ENCODE results near the gene FGFR1OP2. TPM values are rescaled to one million over a fixed set of nuclear protein-coding genes. Genes with fewer than 3 reads are reported as not detected.
A peak's percentile ranks its signal among the peaks of the same experiment; 100 is the strongest.

FGFR1OP2 gene
- total RNA-seq, 1 donor from 2014 or later = 103 TPM

DNA sequence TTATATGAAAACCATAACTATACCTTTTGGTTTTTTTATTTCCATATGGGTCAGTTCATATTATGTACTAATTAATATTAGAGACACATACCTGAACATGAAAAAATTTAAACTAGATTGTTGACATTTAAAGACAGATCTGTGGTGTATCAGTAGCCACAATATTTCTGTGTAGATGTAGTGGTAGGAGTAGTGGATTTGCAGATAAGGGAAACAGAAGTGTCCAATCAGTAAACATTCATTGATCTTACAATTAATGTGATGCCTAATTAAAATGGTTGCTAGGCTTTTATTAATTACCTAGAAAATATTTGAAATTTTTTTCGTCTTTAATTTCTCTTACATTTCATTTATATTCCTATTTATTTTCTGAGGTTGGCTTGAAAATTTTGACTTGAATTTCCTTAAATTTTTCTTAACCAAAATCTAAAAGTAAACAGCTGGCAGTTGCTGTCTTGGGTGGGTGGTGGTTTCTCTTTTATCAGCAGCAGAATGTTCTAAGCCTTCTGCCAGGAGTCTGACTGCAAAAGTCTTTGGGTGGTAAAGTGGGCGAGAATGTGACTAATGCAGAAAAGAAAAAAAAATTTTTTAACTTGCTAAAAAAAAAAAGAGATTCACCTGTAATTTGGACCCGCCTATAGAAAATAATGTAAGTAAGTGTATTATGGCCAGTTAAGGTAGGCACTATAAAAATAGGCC, 2.4 kb downstream of the FGFR1OP2 start:
- TF ChIP-seq, protein P1, sequence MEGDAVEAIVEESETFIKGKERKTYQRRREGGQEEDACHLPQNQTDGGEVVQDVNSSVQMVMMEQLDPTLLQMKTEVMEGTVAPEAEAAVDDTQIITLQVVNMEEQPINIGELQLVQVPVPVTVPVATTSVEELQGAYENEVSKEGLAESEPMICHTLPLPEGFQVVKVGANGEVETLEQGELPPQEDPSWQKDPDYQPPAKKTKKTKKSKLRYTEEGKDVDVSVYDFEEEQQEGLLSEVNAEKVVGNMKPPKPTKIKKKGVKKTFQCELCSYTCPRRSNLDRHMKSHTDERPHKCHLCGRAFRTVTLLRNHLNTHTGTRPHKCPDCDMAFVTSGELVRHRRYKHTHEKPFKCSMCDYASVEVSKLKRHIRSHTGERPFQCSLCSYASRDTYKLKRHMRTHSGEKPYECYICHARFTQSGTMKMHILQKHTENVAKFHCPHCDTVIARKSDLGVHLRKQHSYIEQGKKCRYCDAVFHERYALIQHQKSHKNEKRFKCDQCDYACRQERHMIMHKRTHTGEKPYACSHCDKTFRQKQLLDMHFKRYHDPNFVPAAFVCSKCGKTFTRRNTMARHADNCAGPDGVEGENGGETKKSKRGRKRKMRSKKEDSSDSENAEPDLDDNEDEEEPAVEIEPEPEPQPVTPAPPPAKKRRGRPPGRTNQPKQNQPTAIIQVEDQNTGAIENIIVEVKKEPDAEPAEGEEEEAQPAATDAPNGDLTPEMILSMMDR (IDR thresholded peaks at IDR 0.05) = no peak
- no peak for TF ChIP-seq EZH2 (IDR thresholded peaks at IDR 0.05)
- TF ChIP-seq EZH2phosphoT487 (IDR thresholded peaks at IDR 0.05) = no peak
- H3K4me1 ChIP-seq = peaks cover 27% of the 10 kb centered on the region
- H3K27me3 ChIP-seq = no peaks in the 10 kb centered on the region
- Mint-ChIP-seq H3K27me3 (ENCODE audit: insufficient read depth, low read depth) (peaks cover 3% of the 10 kb centered on the region), H3K27ac (no peak overlapping the region), H3K9me3 (peaks cover 17% of the 10 kb centered on the region), H3K4me3 (no peak overlapping the region), H3K4me1 (peaks cover 24% of the 10 kb centered on the region), H3K36me3 (peaks cover 8% of the 10 kb centered on the region)
- H3K9ac ChIP-seq = no peak overlapping the region
- peaks cover 42% of the 10 kb centered on the region for H4K20me1 ChIP-seq (ENCODE audit: low read depth)
- H2AFZ ChIP-seq (replicated peaks) = no peak overlapping the region
- no peak overlapping the region for H3K27ac ChIP-seq
- H3F3A ChIP-seq (ENCODE audit: low read depth) = peaks cover 17% of the 10 kb centered on the region
- H3K36me3 ChIP-seq = no peaks in the 10 kb centered on the region
- H3K4me3 ChIP-seq = peak overlapping the region; percentile 3
- no peak for DNase-seq (ENCODE audit: low spot score)
- H3K79me2 ChIP-seq (ENCODE audit: low read depth) = peaks cover 90% of the 10 kb centered on the region
- no peaks in the 10 kb centered on the region for H3K9me3 ChIP-seq (ENCODE audit: low read depth)
- H3K4me2 ChIP-seq = peak overlapping the region; percentile 95

GRCh38 chr12:26941215-26941594, 2.9 kb downstream of the FGFR1OP2 start:
- H3K4me2 ChIP-seq = no peak overlapping the region
- peaks cover 37% of the 10 kb centered on the region for H4K20me1 ChIP-seq (ENCODE audit: low read depth)
- Mint-ChIP-seq H3K27ac (no peak overlapping the region), H3K27me3 (ENCODE audit: insufficient read depth, low read depth) (peaks cover 3% of the 10 kb centered on the region), H3K4me1 (peaks cover 19% of the 10 kb centered on the region), H3K9me3 (peaks cover 22% of the 10 kb centered on the region), H3K4me3 (no peak overlapping the region), H3K36me3 (peaks cover 12% of the 10 kb centered on the region)
- TF ChIP-seq EZH2phosphoT487 (IDR thresholded peaks at IDR 0.05) (no peak), EZH2 (IDR thresholded peaks at IDR 0.05) (no peak)
- TF ChIP-seq, protein P1 (IDR thresholded peaks at IDR 0.05) = no peak
- peaks cover 17% of the 10 kb centered on the region for H3F3A ChIP-seq (ENCODE audit: low read depth)
- no peaks in the 10 kb centered on the region for H3K27me3 ChIP-seq
- no peak overlapping the region for H3K27ac ChIP-seq
- H3K79me2 ChIP-seq (ENCODE audit: low read depth) = peaks cover 90% of the 10 kb centered on the region
- H2AFZ ChIP-seq (replicated peaks) = no peak overlapping the region
- no peak overlapping the region for H3K9ac ChIP-seq
- no peaks in the 10 kb centered on the region for H3K36me3 ChIP-seq
- H3K9me3 ChIP-seq (ENCODE audit: low read depth) = no peaks in the 10 kb centered on the region
- H3K4me3 ChIP-seq = no peak overlapping the region
- DNase-seq (ENCODE audit: low spot score) = no peak
- peaks cover 22% of the 10 kb centered on the region for H3K4me1 ChIP-seq

GRCh38 chr12:26948309-26948708, 10.0 kb downstream of the FGFR1OP2 start:
- Histone ChIP-seq H3K9me3 (ENCODE audit: low read depth) (no peaks in the 10 kb centered on the region), H3K79me2 (ENCODE audit: low read depth) (peaks cover 91% of the 10 kb centered on the region)
- H3K27ac Mint-ChIP-seq = no peak overlapping the region

More at GRCh38 chr12:26948309-26948708, 10.0 kb downstream of the FGFR1OP2 start:
- Mint-ChIP-seq H3K27me3 (ENCODE audit: insufficient read depth, low read depth) (no peaks in the 10 kb centered on the region), H3K4me3 (no peak overlapping the region), H3K36me3 (peaks cover 33% of the 10 kb centered on the region), H3K9me3 (peaks cover 44% of the 10 kb centered on the region), H3K4me1 (no peaks in the 10 kb centered on the region)
- H3K4me1 ChIP-seq = no peaks in the 10 kb centered on the region
- no peak overlapping the region for H2AFZ ChIP-seq (replicated peaks)
- H3K27me3 ChIP-seq = no peaks in the 10 kb centered on the region
- no peaks in the 10 kb centered on the region for H3F3A ChIP-seq (ENCODE audit: low read depth)
- no peaks in the 10 kb centered on the region for H4K20me1 ChIP-seq (ENCODE audit: low read depth)
- no peaks in the 10 kb centered on the region for H3K36me3 ChIP-seq
- H3K27ac ChIP-seq = no peak overlapping the region
- no peak overlapping the region for H3K9ac ChIP-seq
- TF ChIP-seq, protein P1 (IDR thresholded peaks at IDR 0.05) = no peak
- no peak for TF ChIP-seq EZH2 (IDR thresholded peaks at IDR 0.05)
- no peak for TF ChIP-seq EZH2phosphoT487 (IDR thresholded peaks at IDR 0.05)
- H3K4me3 ChIP-seq = no peak overlapping the region
- no peak for DNase-seq (ENCODE audit: low spot score)
- no peak overlapping the region for H3K4me2 ChIP-seq
